Measurements from ENCODE around the gene LACTB.
A peak's percentile ranks its signal among the peaks of the same experiment; 100 is the strongest.
"Not testable (repeated sequence)": the region's sequence is repeated elsewhere in the genome, so short reads cannot be mapped to it uniquely, and the experiment has no call there.

LACTB gene

DNA sequence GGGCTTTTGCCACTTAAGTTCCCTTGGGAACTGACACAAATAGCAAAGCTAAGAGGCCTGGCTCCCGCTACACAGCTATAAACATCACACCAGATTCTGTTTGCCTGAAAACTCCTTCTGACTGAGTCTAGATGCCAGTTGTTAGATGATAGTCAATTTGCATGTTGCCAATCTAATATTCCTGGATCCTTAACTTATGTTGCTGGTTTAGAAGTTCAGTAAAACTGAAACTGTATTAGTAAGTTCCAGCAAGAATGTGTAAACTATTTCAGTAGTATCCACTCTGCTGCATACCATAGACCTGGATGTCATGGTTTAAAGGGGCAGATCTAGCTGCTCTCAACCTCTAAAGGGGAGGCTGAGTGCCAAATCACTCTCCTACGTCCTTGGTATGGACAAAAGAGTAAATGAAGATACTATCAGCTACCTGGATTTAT, 27.1 kb upstream of the LACTB start:
- in situ Hi-C loops (cut with HindIII; ENCODE audit: low sequenced_read_pairs): no loop called here
- no peak overlapping the region for H3K4me3 ChIP-seq (ENCODE audit: low read depth, low read length)
- no peak for DNase-seq (ENCODE audit: low read depth)
- TF ChIP-seq, protein P1, sequence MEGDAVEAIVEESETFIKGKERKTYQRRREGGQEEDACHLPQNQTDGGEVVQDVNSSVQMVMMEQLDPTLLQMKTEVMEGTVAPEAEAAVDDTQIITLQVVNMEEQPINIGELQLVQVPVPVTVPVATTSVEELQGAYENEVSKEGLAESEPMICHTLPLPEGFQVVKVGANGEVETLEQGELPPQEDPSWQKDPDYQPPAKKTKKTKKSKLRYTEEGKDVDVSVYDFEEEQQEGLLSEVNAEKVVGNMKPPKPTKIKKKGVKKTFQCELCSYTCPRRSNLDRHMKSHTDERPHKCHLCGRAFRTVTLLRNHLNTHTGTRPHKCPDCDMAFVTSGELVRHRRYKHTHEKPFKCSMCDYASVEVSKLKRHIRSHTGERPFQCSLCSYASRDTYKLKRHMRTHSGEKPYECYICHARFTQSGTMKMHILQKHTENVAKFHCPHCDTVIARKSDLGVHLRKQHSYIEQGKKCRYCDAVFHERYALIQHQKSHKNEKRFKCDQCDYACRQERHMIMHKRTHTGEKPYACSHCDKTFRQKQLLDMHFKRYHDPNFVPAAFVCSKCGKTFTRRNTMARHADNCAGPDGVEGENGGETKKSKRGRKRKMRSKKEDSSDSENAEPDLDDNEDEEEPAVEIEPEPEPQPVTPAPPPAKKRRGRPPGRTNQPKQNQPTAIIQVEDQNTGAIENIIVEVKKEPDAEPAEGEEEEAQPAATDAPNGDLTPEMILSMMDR (IDR thresholded peaks at IDR 0.05; ENCODE audit: low read depth, low read length, missing control alignments): no peak

DNA sequence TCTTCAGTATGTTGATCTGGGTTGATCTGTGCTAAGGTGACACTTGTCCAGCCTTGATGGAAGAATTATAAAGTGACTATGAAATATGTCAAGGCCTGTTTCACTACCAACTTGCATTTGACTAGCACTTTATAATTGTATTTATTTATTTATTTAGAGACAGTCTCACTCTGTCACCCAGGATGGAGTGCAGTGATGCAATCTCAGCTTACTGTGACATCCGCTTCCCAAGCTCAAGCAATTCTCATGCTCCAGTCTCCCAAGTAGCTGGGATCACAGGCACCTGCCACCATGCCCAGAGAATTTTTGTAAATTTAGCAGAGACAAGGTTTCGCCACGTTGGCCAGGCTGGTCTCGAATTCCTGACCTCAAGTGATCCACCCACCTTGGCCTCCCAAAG, 25.5 kb upstream of the LACTB start:
- no peak overlapping the region for H3K4me3 ChIP-seq (ENCODE audit: low read depth, low read length)
- TF ChIP-seq, protein P1 (IDR thresholded peaks at IDR 0.05; ENCODE audit: low read depth, low read length, missing control alignments): no peak
- DNase-seq (ENCODE audit: low read depth): no peak
- in situ Hi-C loops (cut with HindIII; ENCODE audit: low sequenced_read_pairs): no loop called here

DNA sequence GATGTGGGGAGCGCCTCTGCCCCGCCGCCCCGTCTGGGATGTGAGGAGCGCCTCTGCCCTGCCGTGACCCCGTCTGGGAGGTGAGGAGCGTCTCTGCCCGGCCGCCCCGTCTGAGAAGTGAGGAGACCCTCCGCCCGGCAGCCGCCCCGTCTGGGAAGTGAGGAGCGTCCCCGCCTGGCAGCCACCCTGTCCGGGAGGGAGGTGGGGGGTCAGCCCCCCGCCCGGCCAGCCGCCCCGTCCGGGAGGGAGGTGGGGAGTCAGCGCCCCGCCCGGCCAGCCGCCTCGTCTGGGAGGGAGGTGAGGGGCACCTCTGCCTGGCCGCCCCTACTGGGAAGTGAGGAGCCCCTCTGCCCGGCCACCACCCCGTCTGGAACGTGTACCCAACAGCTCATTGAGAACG, 22.8 kb upstream of the LACTB start:
- H3K4me3 ChIP-seq (ENCODE audit: low read depth, low read length); DNase-seq (ENCODE audit: low read depth); in situ Hi-C loops (cut with HindIII; ENCODE audit: low sequenced_read_pairs): not testable (repeated sequence)

DNA sequence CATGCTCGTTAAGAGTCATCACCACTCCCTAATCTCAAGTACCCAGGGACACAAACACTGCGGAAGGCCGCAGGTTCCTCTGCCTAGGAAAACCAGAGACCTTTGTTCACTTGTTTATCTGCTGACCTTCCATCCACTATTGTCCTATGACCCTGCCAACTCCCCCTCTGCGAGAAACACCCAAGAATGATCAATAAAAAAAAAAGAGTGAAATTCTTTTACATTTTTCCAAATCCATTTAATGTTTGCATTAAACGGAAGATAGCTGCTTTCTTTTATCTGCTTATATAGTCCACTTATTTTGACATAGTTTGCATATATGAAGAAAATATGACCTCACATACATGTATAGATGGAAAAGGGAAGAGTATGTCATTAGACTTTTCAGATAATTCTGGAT, 22.1 kb upstream of the LACTB start:
- DNase-seq (ENCODE audit: low read depth); H3K4me3 ChIP-seq (ENCODE audit: low read depth, low read length); in situ Hi-C loops (cut with HindIII; ENCODE audit: low sequenced_read_pairs): not testable (repeated sequence)

DNA sequence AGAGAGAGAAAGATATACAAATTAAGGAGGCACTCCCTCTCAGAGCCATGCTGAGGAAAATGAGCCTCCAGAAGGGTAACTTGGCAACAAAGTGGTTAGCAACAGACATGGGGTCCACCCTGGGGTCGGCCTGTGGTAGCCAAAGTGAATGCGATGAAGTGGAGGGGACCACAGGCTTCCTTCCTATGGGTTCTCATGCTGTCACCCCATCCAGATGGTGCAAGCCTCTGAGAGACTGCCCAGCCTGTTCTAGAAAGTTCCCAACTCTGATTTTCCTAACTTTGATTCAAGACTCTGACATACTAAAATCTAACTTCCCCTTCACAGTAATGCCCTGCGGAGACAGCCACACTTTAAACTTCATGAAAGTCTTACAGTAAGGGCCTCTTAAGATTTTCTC, 18.2 kb upstream of the LACTB start:
- no peak for DNase-seq (ENCODE audit: low read depth)
- in situ Hi-C loops (cut with HindIII; ENCODE audit: low sequenced_read_pairs): no loop called here
- TF ChIP-seq, protein P1 (IDR thresholded peaks at IDR 0.05; ENCODE audit: low read depth, low read length, missing control alignments): no peak
- no peak overlapping the region for H3K4me3 ChIP-seq (ENCODE audit: low read depth, low read length)

DNA sequence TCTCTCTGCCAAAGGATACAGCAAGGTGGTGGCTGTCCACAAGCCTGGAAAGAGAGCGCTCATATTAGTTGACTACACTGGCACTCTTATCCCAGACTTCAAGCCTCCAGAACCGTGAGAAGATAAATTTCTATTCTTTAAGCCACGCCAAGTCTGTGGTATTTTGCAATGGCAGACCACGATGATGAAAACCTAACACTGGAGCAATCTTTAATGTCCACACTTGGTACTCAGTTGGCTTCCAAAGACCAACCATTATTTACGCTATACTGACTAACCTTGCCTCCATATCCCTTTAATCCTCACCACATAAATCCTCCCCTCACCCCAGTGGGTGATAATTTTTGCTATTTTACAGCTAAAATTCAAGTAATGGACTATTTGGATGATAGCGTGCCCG, 16.9 kb upstream of the LACTB start:
- TF ChIP-seq, protein P1 (IDR thresholded peaks at IDR 0.05; ENCODE audit: low read depth, low read length, missing control alignments): no peak
- DNase-seq (ENCODE audit: low read depth): peak; percentile 63
- H3K4me3 ChIP-seq (ENCODE audit: low read depth, low read length): no peak overlapping the region
- in situ Hi-C loops (cut with HindIII; ENCODE audit: low sequenced_read_pairs): no loop called here

DNA sequence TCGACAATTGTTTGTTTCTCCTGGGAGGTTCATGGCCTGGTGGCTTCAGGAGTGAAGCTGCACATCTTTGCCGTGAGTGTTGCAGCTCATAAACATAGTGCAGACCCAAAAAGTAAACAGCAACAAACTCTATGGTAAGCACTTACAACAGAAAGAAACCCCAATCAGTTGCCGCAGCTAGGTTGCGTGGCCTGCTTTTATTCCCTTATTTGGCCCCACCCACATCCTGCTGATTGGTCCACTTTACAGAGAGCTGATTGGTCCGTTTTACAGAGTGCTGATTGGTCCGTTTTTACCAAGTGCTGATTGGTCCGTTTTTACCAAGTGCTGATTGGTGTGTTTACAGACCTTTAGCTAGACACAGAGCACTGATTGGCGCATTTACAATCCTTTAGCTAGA, 16.3 kb upstream of the LACTB start:
- DNase-seq (ENCODE audit: low read depth); H3K4me3 ChIP-seq (ENCODE audit: low read depth, low read length); in situ Hi-C loops (cut with HindIII; ENCODE audit: low sequenced_read_pairs): not testable (repeated sequence)

DNA sequence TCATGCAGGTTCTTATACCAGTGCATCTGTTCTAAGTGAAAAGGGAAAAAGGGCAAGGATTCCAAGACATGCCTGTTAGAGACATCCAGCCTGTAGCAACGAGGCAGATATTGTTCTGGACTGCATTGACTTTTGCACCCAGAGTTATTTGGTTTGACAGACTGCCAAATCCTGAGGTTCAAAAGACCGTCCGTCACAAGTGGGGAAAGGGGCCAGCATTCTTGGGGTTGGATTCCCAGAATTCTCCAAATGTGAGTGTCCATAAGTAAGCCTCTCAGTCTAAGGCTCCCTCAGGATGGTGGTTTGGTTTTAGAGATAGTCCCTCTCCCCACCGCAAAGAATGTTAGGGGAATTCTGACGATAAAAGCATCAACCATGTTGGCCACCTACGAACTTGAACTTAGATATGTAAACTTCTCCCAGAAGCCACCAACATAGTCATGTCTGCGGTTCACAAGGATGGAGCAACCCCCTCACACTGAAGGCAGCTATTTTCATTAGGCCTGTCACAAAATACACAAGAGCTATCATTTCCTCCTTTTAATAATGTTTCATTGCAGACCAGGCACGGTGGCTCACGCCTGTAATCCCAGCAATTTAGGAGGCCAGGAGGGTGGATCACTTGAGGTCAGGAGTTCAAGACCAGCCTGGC, 13.6 kb upstream of the LACTB start:
- peak; percentile 100 for DNase-seq (ENCODE audit: low read depth)
- in situ Hi-C loops (cut with HindIII; ENCODE audit: low sequenced_read_pairs): no loop called here
- TF ChIP-seq, protein P1 (IDR thresholded peaks at IDR 0.05; ENCODE audit: low read depth, low read length, missing control alignments): no peak
- no peak overlapping the region for H3K4me3 ChIP-seq (ENCODE audit: low read depth, low read length)

Data from astrocyte of the cerebellum (primary cell).